Activated T-helper 1 cell treated with anti-CD3 and anti-CD28 coated beads, Interleukin-2, amount 50 U/mL, for 16 hours (primary cell): ENCODE results near the gene PDGFD.

Experiments
- DNase-seq, 2 donors: peaks; one replicate each; pipeline ENCODE4 v3.0.0-alpha.2; 2020; ENCODE audit warnings: low read depth in 1 of 2, low spot score in 1 of 2

Gene PDGFD

DNA sequence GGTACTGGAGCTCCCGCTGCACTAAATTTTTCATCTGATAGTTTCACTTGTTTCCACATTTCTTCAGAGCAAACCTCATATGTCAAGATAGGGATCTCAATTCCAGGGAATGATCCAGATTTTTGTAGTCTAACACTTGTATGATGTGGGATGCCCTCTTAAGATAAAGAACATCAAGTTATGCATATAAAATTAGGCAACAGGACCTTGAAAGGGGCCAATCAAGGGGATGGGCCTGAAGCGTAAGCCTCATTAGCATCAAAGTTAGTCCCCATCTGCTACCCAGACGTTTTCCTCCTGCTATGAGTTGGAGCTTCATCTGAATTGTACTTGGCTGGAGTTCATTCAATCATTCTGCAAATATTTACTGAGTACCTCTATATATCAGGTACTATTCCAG is 17.5 kb downstream of the PDGFD start:
- DNase-seq = no peak

DNA sequence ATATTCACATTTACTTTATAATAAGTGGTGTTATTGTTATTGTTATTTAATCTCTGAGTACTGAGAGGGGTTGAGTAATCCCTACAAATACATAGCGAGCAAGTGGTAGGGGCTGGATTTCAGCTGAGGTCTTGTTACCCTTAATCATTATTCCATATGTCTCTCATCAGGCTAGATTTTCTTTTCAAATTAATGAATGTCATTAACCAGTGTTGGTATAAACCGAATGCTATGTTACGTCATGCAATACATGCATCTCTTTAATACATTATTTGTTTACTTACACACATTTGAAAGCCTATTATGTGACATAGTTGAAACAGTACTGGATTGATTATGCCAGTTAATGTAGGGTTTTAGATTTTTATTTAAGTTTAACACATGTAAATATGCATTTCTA is 18.9 kb downstream of the PDGFD start:
- no peak for DNase-seq

DNA sequence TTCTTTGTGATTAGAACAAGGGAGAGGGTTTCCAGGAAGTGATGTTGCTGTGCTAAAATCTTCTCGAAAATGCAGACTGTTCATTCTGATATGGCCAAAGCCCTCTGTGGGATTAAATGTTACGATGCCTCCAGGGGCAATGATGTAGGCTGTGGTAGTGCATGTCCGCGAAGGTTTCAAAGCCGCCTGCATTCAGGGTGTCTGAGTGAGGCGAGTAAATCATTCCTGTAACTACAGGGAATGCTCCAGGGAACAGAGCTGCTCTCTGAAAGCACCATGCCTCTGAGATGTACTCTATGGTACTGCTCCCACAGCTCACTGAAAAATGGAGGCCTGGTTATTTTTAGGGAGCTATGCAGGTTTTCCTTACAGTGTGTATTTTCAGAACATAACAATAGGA is 21.2 kb downstream of the PDGFD start:
- no peak for DNase-seq

DNA sequence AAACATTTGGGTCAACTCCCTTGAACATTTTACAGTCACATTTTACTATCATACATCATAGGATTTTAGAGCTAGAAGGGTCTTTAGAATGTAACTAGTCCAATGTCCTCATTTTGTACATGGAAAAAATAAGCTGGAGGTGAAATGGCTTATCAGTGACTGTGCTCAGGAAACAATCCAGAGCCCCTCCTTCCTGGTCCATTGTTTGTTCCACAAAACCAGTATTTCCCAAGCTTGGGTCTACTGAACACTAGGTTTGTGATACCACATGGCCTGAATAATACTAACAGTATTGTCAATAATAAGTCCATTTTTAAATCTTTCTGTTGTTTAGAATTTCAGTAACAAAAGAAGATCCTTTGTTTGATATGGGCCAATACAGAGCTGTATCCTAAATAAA is 27.1 kb downstream of the PDGFD start:
- no peak for DNase-seq

DNA sequence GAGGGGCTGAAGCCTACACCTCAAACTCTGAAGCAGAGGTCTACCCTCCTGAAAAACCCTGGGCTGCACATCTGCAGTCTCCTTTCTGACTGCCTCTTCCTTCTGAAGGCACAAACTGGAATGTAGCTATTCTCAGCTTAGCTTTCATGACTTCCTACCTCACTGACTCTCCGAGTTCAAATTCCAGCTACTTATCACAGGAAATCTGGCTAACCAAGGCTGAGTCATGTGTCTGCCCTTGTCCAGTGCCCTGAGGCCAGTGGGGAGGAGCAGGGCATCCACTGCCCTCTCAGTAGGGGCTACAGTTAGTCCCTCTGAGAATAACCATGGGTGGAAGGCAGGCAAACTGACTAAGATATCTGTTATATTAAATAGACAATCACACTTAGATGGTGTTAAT is 29.2 kb downstream of the PDGFD start:
- no peak for DNase-seq

DNA sequence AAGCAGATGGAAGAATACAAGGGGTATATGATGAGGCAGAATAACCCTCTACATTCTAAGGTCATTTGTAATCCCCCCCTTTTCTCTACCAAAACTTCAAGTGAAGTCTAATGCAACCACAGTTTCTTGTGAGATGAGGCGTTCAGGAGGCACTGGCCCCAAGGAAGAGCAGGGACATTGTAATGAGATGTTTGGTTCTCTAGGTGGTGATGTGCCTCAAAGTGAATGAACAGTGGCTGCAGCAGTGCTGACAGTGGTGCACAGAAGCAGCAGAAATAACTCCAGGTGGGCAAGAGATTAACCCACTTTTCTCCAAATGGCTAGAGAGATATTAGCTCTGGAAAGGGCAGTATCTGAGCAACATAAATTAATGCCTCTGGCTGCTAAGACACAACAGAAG is 33.8 kb downstream of the PDGFD start:
- no peak for DNase-seq

DNA sequence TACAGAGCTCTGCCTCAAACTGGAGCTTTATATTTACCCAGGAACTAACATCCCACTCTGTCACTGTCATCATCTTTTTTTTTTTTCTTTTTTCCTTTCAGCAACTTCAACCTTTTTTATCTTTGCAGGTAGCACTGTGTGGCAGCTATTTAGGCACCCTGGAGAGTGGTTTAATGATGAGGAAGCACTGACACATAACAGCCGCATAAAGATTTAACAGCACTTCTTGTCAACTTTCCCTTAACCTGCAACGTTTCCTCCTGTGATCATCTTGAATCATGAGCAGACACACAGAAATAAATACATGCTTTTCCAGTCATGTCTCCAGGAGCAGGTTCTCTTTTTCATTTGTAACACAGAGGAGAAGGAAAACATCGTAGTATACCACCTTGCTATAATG is 34.8 kb downstream of the PDGFD start:
- DNase-seq = no peak

DNA sequence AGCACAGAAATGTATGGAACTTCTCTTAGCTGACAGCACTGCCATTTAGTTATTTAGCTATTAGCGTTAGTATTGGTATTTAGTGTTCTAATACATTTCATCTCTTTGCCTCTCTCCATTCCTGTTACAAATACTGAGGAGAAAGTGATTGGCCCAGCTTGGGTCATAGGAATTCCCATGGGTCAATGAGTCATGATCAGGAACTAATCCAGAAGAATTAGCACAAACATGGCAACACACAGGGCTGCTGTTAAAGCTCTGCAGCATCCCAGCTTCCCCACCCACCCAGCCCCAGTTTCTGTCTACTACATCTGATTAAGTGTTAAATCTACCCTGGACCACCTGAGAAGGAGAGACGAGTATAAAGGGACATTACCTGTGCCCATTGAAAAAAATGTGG is 36.1 kb downstream of the PDGFD start:
- no peak for DNase-seq

DNA sequence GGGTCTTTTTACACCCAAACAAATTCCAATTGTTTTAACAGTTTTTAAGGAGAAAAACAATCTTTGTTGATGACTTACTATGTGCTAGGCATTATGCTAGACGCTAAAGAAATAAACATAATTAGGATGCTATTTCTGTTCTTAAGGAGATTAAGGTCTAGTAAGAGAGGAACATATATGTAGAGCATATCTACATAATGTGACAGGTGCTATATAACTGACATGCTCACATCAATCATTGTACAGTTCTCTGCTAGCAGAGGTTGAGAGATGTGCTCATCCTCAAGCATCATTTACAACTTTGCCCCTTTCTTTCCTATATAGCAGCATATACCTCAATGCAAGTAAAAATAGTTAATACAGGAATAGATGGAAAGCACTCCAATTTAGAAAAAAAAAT is 37.5 kb downstream of the PDGFD start:
- no peak for DNase-seq

DNA sequence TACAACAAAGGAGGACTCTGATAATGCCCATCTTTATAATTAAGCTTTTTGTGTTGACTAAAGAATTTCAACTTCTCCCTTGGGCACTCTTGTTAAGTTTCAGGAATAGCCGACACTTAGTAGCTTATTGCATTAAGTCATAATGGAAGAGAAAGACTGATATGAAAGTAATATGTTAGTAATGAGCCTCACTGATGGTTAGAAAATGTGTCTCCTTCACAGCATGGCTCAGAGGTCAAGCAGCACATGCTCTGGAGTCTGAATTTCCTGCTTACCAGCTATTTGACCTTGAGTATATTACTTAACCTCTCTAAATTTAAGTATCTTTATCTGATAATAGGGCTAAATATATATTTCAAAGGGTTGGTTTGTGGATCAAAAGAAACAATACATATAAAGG is 39.0 kb downstream of the PDGFD start:
- no peak for DNase-seq

DNA sequence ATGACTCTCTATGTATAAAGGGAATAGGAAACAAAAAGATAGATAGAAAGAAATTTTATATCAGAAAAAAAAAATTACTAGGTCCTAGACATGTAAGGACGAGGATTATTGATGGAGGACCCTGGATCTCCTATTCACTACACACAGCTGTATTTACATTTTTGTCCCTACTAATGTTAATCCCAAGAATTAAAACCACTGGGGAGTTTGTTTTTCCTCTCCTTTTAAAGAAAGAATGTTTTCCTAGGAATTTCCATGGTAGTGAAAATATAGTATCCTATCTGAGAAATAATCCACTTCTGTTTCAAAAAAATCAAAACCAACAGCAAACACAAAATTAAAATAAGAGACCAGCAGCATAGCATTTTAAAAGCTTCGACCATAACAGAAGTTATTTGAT is 41.1 kb downstream of the PDGFD start:
- DNase-seq = no peak

DNA sequence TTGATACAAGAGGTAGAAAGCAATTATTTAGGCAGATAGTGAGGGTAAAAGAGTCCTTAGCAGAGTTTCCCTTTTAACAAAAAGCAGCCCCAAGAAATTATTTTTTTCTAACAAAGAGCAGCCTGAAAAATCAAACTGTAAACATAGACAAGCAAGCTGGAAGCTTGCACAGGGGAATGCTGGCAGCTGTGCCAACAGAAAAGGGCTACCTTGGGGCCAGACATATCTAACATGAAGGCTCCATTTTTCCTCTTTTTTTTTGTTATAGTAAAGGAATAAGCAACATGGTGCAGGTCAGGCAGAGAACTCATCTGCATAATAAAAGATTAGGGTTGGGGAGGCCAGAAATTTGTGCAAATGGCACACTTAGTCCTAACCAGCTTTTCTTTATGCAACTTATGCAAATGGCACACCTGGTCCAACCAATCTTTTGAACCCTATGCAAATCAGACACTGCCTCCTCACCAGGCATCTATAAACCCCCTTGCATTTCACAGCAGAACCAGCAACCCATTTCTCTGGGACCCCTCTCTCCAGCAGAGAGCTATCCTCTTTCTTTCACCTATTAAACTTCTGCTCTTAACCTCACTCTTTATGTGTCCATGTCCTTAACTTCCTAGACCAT is 41.8 kb downstream of the PDGFD start:
- no peak for DNase-seq

DNA sequence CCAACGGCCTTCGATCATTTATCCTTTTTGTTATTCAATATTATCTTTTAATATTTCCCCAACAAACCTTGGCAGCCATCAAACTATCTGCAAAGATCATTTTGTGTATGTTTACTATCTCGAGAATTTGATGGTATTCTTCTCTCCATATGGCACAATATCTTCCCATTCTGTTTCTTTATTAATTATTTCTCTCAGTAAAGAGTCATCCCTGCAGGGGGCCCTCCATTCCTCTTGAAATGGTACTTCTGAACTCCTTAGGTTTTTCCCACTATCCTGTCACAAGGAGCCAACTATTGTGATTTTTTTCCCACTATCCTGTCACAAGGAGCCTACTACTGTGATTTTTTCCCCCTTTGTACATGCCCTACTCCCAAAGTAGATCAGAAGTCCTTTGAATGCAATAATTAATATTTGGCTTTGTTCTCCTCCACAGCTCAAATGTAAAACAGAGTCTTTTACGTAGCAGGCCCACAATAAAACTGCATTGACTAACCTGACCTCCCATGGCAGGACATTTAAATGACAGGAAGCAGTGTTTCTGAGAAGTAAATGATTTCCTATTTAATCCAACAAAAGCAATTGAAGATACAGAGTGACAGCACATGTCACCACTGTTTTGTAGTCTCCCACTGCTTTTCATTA is 43.3 kb downstream of the PDGFD start:
- no peak for DNase-seq

DNA sequence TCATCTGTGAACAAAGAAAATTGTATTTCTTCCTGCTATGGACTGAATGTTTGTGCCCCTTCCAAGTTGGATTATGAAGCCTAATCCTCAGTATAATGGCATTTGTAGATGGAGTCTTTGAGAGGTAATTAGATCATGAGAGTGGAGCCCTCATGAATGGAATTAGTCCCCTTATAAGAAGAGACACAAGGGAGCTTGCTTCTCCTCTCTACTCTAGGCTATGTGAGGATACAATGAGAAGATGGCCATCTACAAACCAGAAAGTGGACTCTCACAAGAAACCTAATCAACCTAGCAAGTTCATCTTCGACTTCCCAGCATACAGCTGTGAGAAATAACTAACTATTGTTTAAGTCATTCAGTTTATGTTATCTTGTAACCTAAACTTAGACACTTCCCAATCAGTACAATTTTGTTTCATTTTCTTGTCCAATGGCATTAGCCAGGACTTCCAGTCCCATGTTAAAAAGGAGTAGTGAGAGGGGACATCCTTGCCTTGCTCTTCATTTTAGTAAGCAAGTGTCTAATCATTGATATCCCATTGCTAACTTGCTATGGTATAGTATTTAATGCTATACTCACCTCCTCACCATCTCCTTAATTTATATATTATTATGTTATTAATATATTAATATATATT is 45.7 kb downstream of the PDGFD start:
- no peak for DNase-seq

DNA sequence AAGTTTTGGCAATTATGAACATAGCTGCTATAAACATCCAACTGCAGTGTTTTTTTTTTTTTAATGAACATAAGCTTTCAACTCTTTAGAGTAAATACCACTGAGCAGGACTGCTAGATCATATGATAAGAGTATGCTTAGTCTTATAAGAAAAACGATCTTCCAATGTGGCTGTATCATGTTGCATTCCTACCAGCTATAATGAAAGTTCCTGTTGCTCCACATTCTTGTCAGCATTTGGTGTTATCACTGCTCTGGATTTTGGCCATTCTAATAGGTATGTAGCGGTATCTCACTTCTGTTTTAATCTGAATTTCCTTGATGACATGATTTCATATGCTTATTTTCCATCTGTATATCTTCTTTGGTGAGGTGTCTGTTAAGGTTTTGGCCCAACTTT is 50.4 kb downstream of the PDGFD start:
- no peak for DNase-seq

DNA sequence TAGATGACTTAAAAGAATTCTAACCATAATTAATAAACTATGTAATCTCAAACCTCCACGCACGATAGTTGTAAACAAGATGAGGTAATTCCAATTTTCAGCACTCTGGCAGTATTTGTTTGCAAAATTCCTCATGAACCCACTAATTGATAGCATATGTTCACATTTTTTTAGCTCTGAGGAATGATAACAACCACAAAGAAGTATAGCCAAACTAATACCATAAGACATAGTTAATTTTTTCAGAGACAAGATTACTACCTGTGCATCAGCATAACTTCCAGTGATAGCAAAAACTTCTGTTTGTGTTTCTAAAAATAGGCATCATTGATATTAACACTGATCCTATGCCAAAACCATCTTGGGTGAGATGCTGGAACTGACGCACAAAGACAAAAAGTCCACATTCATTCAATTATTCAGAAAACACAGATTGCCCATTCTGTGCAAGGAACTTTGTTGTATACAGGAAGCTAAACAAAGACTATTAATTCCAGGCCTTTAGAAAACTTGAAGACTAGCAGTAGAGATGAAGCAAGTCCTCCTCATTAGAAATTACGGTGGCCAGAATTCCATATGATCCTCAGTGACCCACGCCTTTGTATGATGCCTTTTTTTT is 57.7 kb downstream of the PDGFD start:
- no peak for DNase-seq

DNA sequence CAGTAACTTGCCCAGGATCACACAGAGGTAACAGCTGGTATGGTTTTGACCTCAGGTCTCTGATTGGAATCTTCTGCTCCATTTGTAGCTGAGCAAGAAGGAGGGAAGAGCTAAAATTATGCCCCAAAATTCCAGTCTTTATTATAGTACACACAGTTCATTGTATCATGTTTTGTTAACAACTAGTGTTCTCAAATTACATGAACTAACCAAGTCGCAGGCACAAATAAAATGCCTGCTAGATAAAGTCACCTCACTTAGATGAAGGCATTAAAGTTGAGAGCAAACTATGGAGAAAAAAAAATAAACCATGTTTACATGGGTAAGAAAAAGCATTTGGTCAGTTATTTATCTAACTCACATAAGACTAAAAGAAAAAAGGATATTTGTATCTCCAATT is 58.8 kb downstream of the PDGFD start:
- DNase-seq = no peak

DNA sequence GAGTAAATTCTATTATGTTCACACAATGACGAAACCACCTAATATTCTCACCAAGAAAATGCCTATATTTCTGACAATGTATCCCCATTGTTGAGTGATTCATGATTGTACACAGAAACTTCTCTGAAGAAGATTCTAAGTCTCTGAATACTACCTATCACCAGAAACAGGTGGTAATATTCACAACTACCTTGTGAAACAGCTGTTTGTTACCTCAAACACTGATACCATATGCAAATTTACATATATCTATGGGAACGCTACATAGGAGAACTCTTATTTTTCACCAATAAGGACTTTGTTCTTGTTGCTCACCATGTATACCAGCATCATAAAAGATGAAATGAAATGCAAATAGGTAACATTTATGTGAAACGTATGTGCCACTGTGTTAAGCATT is 59.3 kb downstream of the PDGFD start:
- DNase-seq = no peak

DNA sequence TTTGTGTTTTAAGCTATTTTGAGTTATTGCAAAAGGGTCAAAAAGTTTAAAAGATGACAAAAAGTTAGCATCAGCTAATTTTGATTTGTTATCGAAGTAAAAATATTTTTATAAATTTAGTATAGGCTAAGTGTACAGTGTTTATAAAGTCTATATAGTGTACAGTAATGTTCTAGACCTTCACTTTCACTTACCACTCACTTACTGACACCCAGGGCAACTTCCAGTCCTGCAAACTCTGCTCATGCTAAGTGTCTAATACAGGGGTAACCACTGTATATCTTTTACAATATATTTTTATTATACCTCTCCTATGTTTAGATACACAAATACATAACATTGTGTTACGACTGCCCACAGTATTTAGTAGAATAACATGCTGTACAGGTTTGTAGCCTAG is 59.7 kb downstream of the PDGFD start:
- DNase-seq = no peak

DNA sequence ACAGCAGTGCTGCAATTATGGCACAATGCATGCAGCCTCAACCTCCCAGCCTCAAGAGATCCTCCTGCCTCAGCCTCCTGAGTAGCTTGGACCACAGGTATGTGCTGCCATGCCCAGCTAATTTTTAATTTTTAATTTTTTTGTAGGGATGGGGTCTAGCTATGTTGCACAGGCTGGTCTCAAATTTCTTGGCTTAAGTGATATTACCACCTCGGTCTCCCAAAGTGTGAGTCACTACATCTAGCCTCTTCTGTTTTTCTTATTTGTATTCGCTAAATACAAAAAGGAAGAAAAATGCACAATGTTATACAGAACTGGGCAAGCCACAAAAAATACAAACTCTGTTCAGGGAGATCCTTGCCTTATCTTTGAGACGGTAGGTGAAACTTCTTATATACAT is 65.4 kb downstream of the PDGFD start:
- DNase-seq = no peak

DNA sequence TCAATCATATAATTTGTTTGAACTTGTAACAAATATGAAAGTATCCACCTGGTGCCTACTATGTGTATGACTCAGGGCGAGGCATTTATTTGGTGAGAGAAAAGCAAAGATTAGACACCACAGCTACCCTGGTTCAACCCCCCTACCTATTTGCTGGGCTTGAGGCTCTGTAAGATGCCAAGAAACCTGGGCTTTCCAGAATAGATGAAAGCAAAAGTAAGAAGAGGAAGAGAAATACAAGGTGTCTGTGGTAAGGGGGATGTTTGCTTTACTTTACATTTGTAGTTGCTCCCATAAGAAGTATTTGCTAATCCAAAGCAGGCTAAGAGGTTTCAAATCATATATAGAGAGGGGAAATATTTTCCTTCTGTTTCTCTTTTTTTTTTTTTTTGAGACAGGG is 65.8 kb downstream of the PDGFD start:
- no peak for DNase-seq

DNA sequence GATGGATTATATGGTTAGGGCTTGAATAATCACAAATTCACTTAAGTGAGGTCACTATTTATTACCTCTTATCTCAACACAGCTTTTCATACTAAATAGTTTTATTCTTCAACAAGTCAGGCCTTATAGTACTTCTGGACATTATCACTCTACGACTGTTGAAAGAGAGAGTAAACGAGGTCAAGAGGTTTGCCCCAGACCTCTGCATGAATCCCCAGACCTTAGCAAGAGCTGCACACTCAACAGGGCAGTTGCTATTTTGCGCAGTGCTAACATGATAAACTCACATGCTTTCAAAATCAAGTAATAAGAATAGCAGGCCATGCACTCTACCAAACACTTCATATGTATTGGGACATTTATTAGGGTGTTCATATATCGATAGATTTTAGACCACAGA is 67.0 kb downstream of the PDGFD start:
- no peak for DNase-seq

DNA sequence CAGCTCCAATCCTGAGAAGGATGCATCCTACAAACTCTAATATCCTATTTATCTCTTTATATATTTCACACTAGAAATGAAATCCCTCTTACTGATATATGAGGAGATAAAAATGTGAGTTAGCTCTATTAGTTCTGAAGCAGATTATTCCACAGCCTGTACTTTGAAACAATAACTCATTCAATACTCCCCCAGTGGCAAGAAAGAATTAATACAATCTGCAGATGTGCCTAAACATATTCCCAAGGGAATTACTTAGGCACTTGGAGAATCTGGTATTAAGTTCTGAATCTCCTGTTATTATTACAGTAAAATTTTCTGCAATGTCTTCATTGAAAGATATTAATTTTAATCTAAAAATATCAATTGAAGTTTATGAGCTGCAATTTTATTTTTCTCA is 68.2 kb downstream of the PDGFD start:
- DNase-seq = no peak
